Spleen (tissue), 7 donors: ENCODE measurements around the gene RHOJ.

Source experiments
- POLR2A ChIP-seq, 3 donors: fragments of 450-650 bp; IDR thresholded peaks; one replicate each; pipeline ENCODE4 v1.5.1; 2017; ENCODE audit warnings: antibody characterized with exemption in 3 of 3, mild to moderate bottlenecking in 1 of 3
- POLR2AphosphoS5 ChIP-seq, 3 donors: sonication (generic); formaldehyde crosslinking; IDR thresholded peaks; one replicate each; pipeline ENCODE4 v1.5.1; 2017; ENCODE audit warnings: antibody characterized with exemption in 3 of 3
- TF ChIP-seq, protein P1 (sequence below), 11 experiments: fragments of 200-600 bp in 7 of 11; fragments of 450-650 bp in 4 of 11; sonication (generic) in 4 of 11; IDR thresholded peaks in 8 of 11; conservative IDR thresholded peaks in 3 of 11; 1 replicate in 7 of 11; 2 replicates in 4 of 11; pipeline versions ENCODE4 v1.4.0 to v1.8.0; 2016 to 2021; ENCODE audit warnings: antibody characterized with exemption in 11 of 11, inconsistent platforms in 4 of 11, mild to moderate bottlenecking in 1 of 11
- donor health status: DM: no; HTN: no; CAD: no; lungs with moderate emphysema.
- donor health status: DM: no; HTN: no; CAD: no.
- donor health status: DM: no; HTN: no; CAD: no.

DNA sequence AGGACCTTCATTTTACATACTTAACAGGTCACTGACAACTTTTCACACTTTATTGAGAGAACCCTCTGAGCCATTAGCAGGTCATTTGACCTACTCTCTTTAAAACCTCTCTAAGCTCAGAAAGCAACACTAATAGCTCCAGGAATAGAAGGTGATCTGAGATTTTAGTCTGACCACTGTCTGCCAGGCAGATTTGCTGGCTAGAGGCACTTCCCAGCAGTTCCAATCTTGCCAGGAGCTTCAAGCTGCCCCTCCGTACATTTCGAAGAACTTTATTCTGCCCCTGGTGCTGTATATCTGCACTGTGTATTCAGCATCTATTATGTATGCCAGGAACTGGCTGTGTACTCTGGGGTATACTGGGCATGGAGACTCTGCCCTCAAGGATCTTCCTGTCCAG lies 58.2 kb downstream of the RHOJ start:
- TF ChIP-seq POLR2A (IDR thresholded peaks at IDR 0.05) (no peak), POLR2AphosphoS5 (IDR thresholded peaks at IDR 0.05) (no peak)
- TF ChIP-seq, protein P1, sequence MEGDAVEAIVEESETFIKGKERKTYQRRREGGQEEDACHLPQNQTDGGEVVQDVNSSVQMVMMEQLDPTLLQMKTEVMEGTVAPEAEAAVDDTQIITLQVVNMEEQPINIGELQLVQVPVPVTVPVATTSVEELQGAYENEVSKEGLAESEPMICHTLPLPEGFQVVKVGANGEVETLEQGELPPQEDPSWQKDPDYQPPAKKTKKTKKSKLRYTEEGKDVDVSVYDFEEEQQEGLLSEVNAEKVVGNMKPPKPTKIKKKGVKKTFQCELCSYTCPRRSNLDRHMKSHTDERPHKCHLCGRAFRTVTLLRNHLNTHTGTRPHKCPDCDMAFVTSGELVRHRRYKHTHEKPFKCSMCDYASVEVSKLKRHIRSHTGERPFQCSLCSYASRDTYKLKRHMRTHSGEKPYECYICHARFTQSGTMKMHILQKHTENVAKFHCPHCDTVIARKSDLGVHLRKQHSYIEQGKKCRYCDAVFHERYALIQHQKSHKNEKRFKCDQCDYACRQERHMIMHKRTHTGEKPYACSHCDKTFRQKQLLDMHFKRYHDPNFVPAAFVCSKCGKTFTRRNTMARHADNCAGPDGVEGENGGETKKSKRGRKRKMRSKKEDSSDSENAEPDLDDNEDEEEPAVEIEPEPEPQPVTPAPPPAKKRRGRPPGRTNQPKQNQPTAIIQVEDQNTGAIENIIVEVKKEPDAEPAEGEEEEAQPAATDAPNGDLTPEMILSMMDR (IDR thresholded peaks at IDR 0.05 in 8 of 11, conservative IDR thresholded peaks at IDR 0.05 in 3 of 11), result no peak
